ENCODE data around the gene CDH24. TPM values are rescaled to one million over a fixed set of nuclear protein-coding genes. Genes with fewer than 3 reads are reported as not detected.

CDH24 gene
- total and polyA plus RNA-seq, 2 experiments from 2014 or later: 4.4 to 17.8 TPM

DNA sequence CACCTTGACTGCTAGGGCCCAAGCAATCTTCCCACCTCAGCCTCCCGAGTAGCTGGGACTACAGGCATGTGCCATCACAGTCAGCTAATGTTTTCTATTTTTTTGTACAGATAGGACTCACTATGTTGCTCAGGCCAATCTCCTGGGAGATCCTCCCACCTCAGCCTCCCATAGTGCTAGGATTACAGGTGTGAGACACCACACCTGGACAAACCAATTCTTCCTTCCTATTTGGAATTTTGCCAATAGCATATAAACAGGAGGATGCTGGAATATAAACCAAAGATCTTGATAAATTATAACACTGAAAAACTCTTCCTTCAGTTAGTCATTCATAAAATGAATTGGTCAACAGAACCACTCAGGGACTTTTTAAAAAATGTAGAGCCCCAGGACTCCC is 29.2 kb upstream of the CDH24 start:
- TF ChIP-seq, protein P1, sequence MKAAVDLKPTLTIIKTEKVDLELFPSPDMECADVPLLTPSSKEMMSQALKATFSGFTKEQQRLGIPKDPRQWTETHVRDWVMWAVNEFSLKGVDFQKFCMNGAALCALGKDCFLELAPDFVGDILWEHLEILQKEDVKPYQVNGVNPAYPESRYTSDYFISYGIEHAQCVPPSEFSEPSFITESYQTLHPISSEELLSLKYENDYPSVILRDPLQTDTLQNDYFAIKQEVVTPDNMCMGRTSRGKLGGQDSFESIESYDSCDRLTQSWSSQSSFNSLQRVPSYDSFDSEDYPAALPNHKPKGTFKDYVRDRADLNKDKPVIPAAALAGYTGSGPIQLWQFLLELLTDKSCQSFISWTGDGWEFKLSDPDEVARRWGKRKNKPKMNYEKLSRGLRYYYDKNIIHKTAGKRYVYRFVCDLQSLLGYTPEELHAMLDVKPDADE (IDR thresholded peaks at IDR 0.05): no peak
- TF ChIP-seq, protein P2, sequence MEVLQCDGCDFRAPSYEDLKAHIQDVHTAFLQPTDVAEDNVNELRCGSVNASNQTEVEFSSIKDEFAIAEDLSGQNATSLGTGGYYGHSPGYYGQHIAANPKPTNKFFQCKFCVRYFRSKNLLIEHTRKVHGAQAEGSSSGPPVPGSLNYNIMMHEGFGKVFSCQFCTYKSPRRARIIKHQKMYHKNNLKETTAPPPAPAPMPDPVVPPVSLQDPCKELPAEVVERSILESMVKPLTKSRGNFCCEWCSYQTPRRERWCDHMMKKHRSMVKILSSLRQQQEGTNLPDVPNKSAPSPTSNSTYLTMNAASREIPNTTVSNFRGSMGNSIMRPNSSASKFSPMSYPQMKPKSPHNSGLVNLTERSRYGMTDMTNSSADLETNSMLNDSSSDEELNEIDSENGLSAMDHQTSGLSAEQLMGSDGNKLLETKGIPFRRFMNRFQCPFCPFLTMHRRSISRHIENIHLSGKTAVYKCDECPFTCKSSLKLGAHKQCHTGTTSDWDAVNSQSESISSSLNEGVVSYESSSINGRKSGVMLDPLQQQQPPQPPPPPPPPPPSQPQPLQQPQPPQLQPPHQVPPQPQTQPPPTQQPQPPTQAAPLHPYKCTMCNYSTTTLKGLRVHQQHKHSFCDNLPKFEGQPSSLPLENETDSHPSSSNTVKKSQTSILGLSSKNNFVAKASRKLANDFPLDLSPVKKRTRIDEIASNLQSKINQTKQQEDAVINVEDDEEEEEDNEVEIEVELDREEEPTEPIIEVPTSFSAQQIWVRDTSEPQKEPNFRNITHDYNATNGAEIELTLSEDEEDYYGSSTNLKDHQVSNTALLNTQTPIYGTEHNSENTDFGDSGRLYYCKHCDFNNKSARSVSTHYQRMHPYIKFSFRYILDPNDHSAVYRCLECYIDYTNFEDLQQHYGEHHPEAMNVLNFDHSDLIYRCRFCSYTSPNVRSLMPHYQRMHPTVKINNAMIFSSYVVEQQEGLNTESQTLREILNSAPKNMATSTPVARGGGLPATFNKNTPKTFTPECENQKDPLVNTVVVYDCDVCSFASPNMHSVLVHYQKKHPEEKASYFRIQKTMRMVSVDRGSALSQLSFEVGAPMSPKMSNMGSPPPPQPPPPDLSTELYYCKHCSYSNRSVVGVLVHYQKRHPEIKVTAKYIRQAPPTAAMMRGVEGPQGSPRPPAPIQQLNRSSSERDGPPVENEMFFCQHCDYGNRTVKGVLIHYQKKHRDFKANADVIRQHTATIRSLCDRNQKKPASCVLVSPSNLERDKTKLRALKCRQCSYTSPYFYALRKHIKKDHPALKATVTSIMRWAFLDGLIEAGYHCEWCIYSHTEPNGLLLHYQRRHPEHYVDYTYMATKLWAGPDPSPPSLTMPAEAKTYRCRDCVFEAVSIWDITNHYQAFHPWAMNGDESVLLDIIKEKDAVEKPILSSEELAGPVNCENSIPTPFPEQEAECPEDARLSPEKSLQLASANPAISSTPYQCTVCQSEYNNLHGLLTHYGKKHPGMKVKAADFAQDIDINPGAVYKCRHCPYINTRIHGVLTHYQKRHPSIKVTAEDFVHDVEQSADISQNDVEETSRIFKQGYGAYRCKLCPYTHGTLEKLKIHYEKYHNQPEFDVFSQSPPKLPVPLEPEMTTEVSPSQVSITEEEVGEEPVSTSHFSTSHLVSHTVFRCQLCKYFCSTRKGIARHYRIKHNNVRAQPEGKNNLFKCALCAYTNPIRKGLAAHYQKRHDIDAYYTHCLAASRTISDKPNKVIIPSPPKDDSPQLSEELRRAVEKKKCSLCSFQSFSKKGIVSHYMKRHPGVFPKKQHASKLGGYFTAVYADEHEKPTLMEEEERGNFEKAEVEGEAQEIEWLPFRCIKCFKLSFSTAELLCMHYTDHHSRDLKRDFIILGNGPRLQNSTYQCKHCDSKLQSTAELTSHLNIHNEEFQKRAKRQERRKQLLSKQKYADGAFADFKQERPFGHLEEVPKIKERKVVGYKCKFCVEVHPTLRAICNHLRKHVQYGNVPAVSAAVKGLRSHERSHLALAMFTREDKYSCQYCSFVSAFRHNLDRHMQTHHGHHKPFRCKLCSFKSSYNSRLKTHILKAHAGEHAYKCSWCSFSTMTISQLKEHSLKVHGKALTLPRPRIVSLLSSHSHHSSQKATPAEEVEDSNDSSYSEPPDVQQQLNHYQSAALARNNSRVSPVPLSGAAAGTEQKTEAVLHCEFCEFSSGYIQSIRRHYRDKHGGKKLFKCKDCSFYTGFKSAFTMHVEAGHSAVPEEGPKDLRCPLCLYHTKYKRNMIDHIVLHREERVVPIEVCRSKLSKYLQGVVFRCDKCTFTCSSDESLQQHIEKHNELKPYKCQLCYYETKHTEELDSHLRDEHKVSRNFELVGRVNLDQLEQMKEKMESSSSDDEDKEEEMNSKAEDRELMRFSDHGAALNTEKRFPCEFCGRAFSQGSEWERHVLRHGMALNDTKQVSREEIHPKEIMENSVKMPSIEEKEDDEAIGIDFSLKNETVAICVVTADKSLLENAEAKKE (CRISPR knock-in tag; IDR thresholded peaks at IDR 0.05): no peak
- TF ChIP-seq EZH2phosphoT487 (IDR thresholded peaks at IDR 0.05; ENCODE audit: unreplicated experiment): no peak
- TF ChIP-seq, protein P3, sequence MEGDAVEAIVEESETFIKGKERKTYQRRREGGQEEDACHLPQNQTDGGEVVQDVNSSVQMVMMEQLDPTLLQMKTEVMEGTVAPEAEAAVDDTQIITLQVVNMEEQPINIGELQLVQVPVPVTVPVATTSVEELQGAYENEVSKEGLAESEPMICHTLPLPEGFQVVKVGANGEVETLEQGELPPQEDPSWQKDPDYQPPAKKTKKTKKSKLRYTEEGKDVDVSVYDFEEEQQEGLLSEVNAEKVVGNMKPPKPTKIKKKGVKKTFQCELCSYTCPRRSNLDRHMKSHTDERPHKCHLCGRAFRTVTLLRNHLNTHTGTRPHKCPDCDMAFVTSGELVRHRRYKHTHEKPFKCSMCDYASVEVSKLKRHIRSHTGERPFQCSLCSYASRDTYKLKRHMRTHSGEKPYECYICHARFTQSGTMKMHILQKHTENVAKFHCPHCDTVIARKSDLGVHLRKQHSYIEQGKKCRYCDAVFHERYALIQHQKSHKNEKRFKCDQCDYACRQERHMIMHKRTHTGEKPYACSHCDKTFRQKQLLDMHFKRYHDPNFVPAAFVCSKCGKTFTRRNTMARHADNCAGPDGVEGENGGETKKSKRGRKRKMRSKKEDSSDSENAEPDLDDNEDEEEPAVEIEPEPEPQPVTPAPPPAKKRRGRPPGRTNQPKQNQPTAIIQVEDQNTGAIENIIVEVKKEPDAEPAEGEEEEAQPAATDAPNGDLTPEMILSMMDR (conservative IDR thresholded peaks at IDR 0.05; ENCODE audit: low read depth in 2 of 2): no peak
- TF ChIP-seq, protein P4, sequence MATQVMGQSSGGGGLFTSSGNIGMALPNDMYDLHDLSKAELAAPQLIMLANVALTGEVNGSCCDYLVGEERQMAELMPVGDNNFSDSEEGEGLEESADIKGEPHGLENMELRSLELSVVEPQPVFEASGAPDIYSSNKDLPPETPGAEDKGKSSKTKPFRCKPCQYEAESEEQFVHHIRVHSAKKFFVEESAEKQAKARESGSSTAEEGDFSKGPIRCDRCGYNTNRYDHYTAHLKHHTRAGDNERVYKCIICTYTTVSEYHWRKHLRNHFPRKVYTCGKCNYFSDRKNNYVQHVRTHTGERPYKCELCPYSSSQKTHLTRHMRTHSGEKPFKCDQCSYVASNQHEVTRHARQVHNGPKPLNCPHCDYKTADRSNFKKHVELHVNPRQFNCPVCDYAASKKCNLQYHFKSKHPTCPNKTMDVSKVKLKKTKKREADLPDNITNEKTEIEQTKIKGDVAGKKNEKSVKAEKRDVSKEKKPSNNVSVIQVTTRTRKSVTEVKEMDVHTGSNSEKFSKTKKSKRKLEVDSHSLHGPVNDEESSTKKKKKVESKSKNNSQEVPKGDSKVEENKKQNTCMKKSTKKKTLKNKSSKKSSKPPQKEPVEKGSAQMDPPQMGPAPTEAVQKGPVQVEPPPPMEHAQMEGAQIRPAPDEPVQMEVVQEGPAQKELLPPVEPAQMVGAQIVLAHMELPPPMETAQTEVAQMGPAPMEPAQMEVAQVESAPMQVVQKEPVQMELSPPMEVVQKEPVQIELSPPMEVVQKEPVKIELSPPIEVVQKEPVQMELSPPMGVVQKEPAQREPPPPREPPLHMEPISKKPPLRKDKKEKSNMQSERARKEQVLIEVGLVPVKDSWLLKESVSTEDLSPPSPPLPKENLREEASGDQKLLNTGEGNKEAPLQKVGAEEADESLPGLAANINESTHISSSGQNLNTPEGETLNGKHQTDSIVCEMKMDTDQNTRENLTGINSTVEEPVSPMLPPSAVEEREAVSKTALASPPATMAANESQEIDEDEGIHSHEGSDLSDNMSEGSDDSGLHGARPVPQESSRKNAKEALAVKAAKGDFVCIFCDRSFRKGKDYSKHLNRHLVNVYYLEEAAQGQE (IDR thresholded peaks at IDR 0.05; ENCODE audit: unreplicated experiment): no peak
- no peak for TF ChIP-seq CREB1 (CRISPR knock-in tag; IDR thresholded peaks at IDR 0.05; ENCODE audit: low read depth)
- no peak for TF ChIP-seq NANOG (IDR thresholded peaks at IDR 0.05; ENCODE audit: borderline replicate concordance)
- TF ChIP-seq ZNF114 (CRISPR knock-in tag; IDR thresholded peaks at IDR 0.05): no peak
- no peak for TF ChIP-seq JUNB (IDR thresholded peaks at IDR 0.05; ENCODE audit: unreplicated experiment)
- no peak for TF ChIP-seq STAT1 (IDR thresholded peaks at IDR 0.05; ENCODE audit: unreplicated experiment)
- no peak for TF ChIP-seq ZNF331 (CRISPR knock-in tag; IDR thresholded peaks at IDR 0.05; ENCODE audit: low read depth)
- TF ChIP-seq EZH2 (IDR thresholded peaks at IDR 0.05; ENCODE audit: low read depth, unreplicated experiment): no peak
- TF ChIP-seq POLR2AphosphoS5 (IDR thresholded peaks at IDR 0.05; ENCODE audit: low read depth): no peak
- ATAC-seq: no peak
- H3K27me3 ChIP-seq (ENCODE audit: insufficient read depth): no peaks in the 10 kb centered on the region
- no peaks in the 10 kb centered on the region for H3K9me3 Mint-ChIP-seq
- H4K20me1 ChIP-seq (replicated peaks; ENCODE audit: insufficient read depth): peaks cover 42% of the 10 kb centered on the region
- no peaks in the 10 kb centered on the region for H3K4me1 ChIP-seq (ENCODE audit: insufficient read depth)
- H3K4me1 Mint-ChIP-seq: no peaks in the 10 kb centered on the region
- no peak overlapping the region for H2AFZ ChIP-seq
- H3K36me3 ChIP-seq (ENCODE audit: insufficient read depth): peaks cover 68% of the 10 kb centered on the region
- no peak overlapping the region for H3K4me3 ChIP-seq
- no peak overlapping the region for H3K4me2 ChIP-seq
- no peak for DNase-seq (ENCODE audit: low spot score)
- H3K27me3 Mint-ChIP-seq (ENCODE audit: insufficient read depth, low read depth, poor library complexity): peaks cover 2% of the 10 kb centered on the region
- H3K27ac Mint-ChIP-seq: no peak overlapping the region
- H3K27ac ChIP-seq (ENCODE audit: low read depth): no peak overlapping the region
- no peaks in the 10 kb centered on the region; the same call in 1 of the 2 replicates for H3F3A ChIP-seq (replicated peaks; ENCODE audit: low read depth)
- no peak overlapping the region for H3K4me3 Mint-ChIP-seq
- H3K36me3 Mint-ChIP-seq (ENCODE audit: low read depth): peaks cover 85% of the 10 kb centered on the region
- H3K79me2 ChIP-seq (replicated peaks; ENCODE audit: insufficient read depth): peaks cover 48% of the 10 kb centered on the region
- H3K9me2 ChIP-seq (ENCODE audit: insufficient read depth): no peaks in the 10 kb centered on the region
